ENCODE data around the gene DNAJC12. TPM values are rescaled to one million over a fixed set of nuclear protein-coding genes. Genes with fewer than 3 reads are reported as not detected.
A peak's percentile ranks its signal among the peaks of the same experiment; 100 is the strongest.

The DNAJC12 gene
- total RNA-seq, 1 experiment from 2014 or later = 4.3 TPM

- TF ChIP-seq, protein P1, sequence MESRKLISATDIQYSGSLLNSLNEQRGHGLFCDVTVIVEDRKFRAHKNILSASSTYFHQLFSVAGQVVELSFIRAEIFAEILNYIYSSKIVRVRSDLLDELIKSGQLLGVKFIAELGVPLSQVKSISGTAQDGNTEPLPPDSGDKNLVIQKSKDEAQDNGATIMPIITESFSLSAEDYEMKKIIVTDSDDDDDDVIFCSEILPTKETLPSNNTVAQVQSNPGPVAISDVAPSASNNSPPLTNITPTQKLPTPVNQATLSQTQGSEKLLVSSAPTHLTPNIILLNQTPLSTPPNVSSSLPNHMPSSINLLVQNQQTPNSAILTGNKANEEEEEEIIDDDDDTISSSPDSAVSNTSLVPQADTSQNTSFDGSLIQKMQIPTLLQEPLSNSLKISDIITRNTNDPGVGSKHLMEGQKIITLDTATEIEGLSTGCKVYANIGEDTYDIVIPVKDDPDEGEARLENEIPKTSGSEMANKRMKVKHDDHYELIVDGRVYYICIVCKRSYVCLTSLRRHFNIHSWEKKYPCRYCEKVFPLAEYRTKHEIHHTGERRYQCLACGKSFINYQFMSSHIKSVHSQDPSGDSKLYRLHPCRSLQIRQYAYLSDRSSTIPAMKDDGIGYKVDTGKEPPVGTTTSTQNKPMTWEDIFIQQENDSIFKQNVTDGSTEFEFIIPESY (IDR thresholded peaks at IDR 0.05; ENCODE audit: extremely low read depth, insufficient replicate concordance, low read length) = peak; percentile 99
- peak; percentile 31; the same call in 1 of the 2 replicates for TF ChIP-seq SP1 (IDR thresholded peaks at IDR 0.05; ENCODE audit: low read depth)
- TF ChIP-seq EZH2phosphoT487 (IDR thresholded peaks at IDR 0.05; ENCODE audit: borderline replicate concordance) = no peak
- no peak for TF ChIP-seq REST (IDR thresholded peaks at IDR 0.05; ENCODE audit: low read depth)
Measured at GRCh38 chr10:67849331-67850011, 11.5 kb upstream of the DNAJC12 start (continued).

DNA sequence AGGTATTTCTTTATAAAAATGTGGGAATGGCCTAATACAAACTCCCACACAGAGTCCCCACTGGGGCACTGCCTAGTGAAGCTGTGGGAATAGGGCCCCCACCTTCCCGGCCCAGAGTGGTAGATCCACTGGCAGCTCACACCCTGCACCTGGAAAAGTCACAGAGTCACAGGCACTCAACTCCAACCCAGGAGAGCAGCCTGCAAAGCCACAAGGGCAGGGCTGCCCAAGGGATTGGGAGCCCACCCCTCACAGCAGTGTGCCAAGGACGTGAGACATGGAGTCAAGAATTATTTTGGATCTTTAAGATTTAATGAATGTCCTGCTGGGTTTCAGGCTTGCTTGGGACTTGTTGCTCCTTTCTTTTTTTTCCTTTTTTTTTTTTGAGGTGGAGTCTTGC, 5.3 kb upstream of the DNAJC12 start:
- Histone ChIP-seq H3K27ac (ENCODE audit: low read depth, low read length) (no peak overlapping the region), H3K27me3 (ENCODE audit: insufficient read depth, low read length) (no peaks in the 10 kb centered on the region), H2AFZ (ENCODE audit: low read depth, low read length, poor library complexity, severe bottlenecking) (no peak overlapping the region), H3K4me2 (ENCODE audit: low read length) (no peak overlapping the region), H3K9me3 (ENCODE audit: control insufficient read depth in 1 of 2, insufficient read depth in 1 of 2, low read depth in 1 of 2, low read length in 2 of 2) (no peaks in the 10 kb centered on the region), H3K9ac (ENCODE audit: low read length) (no peak overlapping the region), H3K4me3 (replicated peaks in 1 of 2; ENCODE audit: low read depth in 1 of 2, low read length in 2 of 2) (no peak overlapping the region), H3K4me1 (ENCODE audit: control insufficient read depth in 1 of 2, insufficient read depth in 2 of 2, low read length in 2 of 2) (peaks cover 0 to 4% of the 10 kb centered on the region in 2 experiments; a peak in 1 of 4 replicates), H3K79me2 (ENCODE audit: insufficient read depth, low read length) (no peaks in the 10 kb centered on the region), H3K36me3 (ENCODE audit: control insufficient read depth in 1 of 2, insufficient read depth in 2 of 2, low read length in 2 of 2) (no peaks in the 10 kb centered on the region), H3K9me2 (ENCODE audit: insufficient read depth) (no peaks in the 10 kb centered on the region), H4K20me1 (ENCODE audit: insufficient read depth) (no peaks in the 10 kb centered on the region)
- intact Hi-C loops (cut with micrococcal nuclease) = no loop called here
- RAD21 ChIA-PET (ENCODE audit: low non-redundant PET in 1 of 2, low total read pairs in 2 of 2, uncharacterized antibody in 2 of 2, unreplicated experiment in 2 of 2) = no interaction called here
- ATAC-seq = no peak
- CTCF ChIA-PET = no interaction called here
- no TSS peak for BruUV-seq (replicated peaks)
- POLR2A ChIA-PET = no interaction called here
- no peak for DNase-seq (ENCODE audit: low read depth, low spot score)
- TF ChIP-seq POLR2A (IDR thresholded peaks at IDR 0.05; ENCODE audit: borderline replicate concordance, extremely low read depth, insufficient read depth, insufficient read length) = no peak
- TF ChIP-seq EGR1 (IDR thresholded peaks at IDR 0.05; ENCODE audit: low read depth) = no peak
- no peak for TF ChIP-seq CEBPB (IDR thresholded peaks at IDR 0.05; ENCODE audit: low read depth)
- TF ChIP-seq RAD21 (IDR thresholded peaks at IDR 0.05; ENCODE audit: low read depth) = no peak
- TF ChIP-seq YY1 (IDR thresholded peaks at IDR 0.05; ENCODE audit: extremely low read depth, insufficient replicate concordance, low read depth, low read length) = no peak
- TF ChIP-seq REST (IDR thresholded peaks at IDR 0.05; ENCODE audit: low read depth) = no peak
- TF ChIP-seq, protein P2, sequence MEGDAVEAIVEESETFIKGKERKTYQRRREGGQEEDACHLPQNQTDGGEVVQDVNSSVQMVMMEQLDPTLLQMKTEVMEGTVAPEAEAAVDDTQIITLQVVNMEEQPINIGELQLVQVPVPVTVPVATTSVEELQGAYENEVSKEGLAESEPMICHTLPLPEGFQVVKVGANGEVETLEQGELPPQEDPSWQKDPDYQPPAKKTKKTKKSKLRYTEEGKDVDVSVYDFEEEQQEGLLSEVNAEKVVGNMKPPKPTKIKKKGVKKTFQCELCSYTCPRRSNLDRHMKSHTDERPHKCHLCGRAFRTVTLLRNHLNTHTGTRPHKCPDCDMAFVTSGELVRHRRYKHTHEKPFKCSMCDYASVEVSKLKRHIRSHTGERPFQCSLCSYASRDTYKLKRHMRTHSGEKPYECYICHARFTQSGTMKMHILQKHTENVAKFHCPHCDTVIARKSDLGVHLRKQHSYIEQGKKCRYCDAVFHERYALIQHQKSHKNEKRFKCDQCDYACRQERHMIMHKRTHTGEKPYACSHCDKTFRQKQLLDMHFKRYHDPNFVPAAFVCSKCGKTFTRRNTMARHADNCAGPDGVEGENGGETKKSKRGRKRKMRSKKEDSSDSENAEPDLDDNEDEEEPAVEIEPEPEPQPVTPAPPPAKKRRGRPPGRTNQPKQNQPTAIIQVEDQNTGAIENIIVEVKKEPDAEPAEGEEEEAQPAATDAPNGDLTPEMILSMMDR (IDR thresholded peaks at IDR 0.05 in 2 of 3, conservative IDR thresholded peaks at IDR 0.05 in 1 of 3; ENCODE audit: borderline replicate concordance in 1 of 3, insufficient read depth in 1 of 3, low read depth in 2 of 3, low read length in 2 of 3) = no peak
- TF ChIP-seq SP1 (IDR thresholded peaks at IDR 0.05; ENCODE audit: low read depth) = no peak
- TF ChIP-seq EZH2phosphoT487 (IDR thresholded peaks at IDR 0.05; ENCODE audit: borderline replicate concordance) = no peak
- no peak for TF ChIP-seq ZNF274 (IDR thresholded peaks at IDR 0.05; ENCODE audit: low read depth, low read length)

Measured in HCT116 (cell line).